AG04450 (cell line): ENCODE measurements around the gene CLCA2. TPM values are rescaled to one million over a fixed set of nuclear protein-coding genes. Genes with fewer than 3 reads are reported as not detected.

Source experiments
- CTCF ChIA-PET: fragments of 300-600, 350-600 bp; formaldehyde crosslinking; extraction: SDS; loops from one replicate; lab custom pipeline; 2022; ENCODE audit warnings: antibody characterized with exemption, inconsistent platforms; lab: Charles Lee
- POLR2A ChIA-PET: fragments of 350-600 bp; formaldehyde crosslinking; extraction: SDS; loops from one replicate; lab custom pipeline; 2021; ENCODE audit warnings: antibody characterized with exemption, inconsistent platforms; lab: Yijun Ruan, JAX
- DNase-seq: peaks from one replicate; pipeline ENCODE4 v3.0.0-alpha.2; 2011; ENCODE audit warnings: low read depth, low spot score
- H3K27ac ChIP-seq: one replicate; pipeline ENCODE4 v1.5.1; 2012; ENCODE audit warnings: low read depth, low read length, control low read depth
- H3K27me3 ChIP-seq: one replicate; pipeline ENCODE4 v1.6.0; 2012; ENCODE audit warnings: low read length; ENCODE audit not compliant: control insufficient read depth, insufficient read depth
- H3K4me3 ChIP-seq: 2 replicates; pipeline ENCODE4 v1.5.1; 2011; ENCODE audit warnings: mild to moderate bottlenecking, low read depth, low read length, control low read depth
- H3K9me3 ChIP-seq: 2 replicates; pipeline ENCODE4 v1.5.1; 2012; ENCODE audit warnings: low read length; ENCODE audit not compliant: control insufficient read depth, insufficient read depth
- CTCF ChIP-seq: IDR thresholded peaks from 2 replicates; pipeline ENCODE4 v1.5.1; 2011; ENCODE audit warnings: low read depth, low read length, control low read depth, inconsistent platforms
- polyA plus RNA-seq: library from polyadenylated mRNA; depleted of rRNA; stranded (reverse); fragments of >200 nt; gene quantifications from 2 replicates; pipeline ENCODE4 v1.2.3, GENCODE V29; 2011

The CLCA2 gene
- polyA plus RNA-seq, 1 experiment, result 0.60 TPM

- H3K4me3 ChIP-seq, result no peak within 1 kb of the TSS
- H3K9me3 ChIP-seq, result no peaks in the 10 kb centered on the region
- H3K27me3 ChIP-seq, result peaks cover 6% of the 10 kb centered on the region
- no peak for DNase-seq
- no peak within 1 kb of the TSS for H3K27ac ChIP-seq
- POLR2A ChIA-PET, result no interaction called here
- TF ChIP-seq CTCF, result no peak
- CTCF ChIA-PET, result no interaction called here
These were observed 44.6 kb downstream of the CLCA2 start, which contains the start of gene CLCA1 for GRCh38 chr1:86468501-86468977. Gene CLCA1, plus strand, starts transcription at chr1:86468927. Its CDS starts 45 bp downstream, at chr1:86468972.

- no peak overlapping the region for H3K4me3 ChIP-seq
- H3K9me3 ChIP-seq, result no peaks in the 10 kb centered on the region
- no peak overlapping the region for H3K27ac ChIP-seq
- no peak for DNase-seq
- ChIA-PET POLR2A (no interaction called here), CTCF (no interaction called here)
- peaks cover 6% of the 10 kb centered on the region for H3K27me3 ChIP-seq
- no peak for TF ChIP-seq CTCF
These were observed 46.9 kb downstream of the CLCA2 start for GRCh38 chr1:86470859-86471258.

- no peak for DNase-seq
- POLR2A ChIA-PET, result no interaction called here
- CTCF ChIA-PET, result no interaction called here
- H3K27ac ChIP-seq, result no peak overlapping the region
- H3K4me3 ChIP-seq, result no peak overlapping the region
- H3K9me3 ChIP-seq, result no peaks in the 10 kb centered on the region
- peaks cover 6% of the 10 kb centered on the region for H3K27me3 ChIP-seq
- TF ChIP-seq CTCF, result no peak
These were observed 47.3 kb downstream of the CLCA2 start for GRCh38 chr1:86471291-86471690.

GRCh38 chr1:86472152-86472551 is 48.2 kb downstream of the CLCA2 start:
- H3K27ac ChIP-seq, result no peak overlapping the region
- H3K27me3 ChIP-seq, result peaks cover 6% of the 10 kb centered on the region
- H3K4me3 ChIP-seq, result no peak overlapping the region
- POLR2A ChIA-PET, result no interaction called here
- no peaks in the 10 kb centered on the region for H3K9me3 ChIP-seq
- no peak for DNase-seq
- TF ChIP-seq CTCF, result no peak
- CTCF ChIA-PET, result interaction anchor here (0.9 to 3.8 kb wide), 7 partner anchors 11 to 613 kb away, joined by 3 to 29 read pairs (median 4); no protein-coding TSS in a partner anchor

- Histone ChIP-seq H3K4me3 (no peak overlapping the region), H3K27me3 (peaks cover 6% of the 10 kb centered on the region), H3K27ac (no peak overlapping the region), H3K9me3 (no peaks in the 10 kb centered on the region)
- ChIA-PET POLR2A (no interaction called here), CTCF (interaction anchor here (1.0 to 4.2 kb wide), 14 partner anchors 14 to 612 kb away, joined by 3 to 36 read pairs (median 8); no protein-coding TSS in a partner anchor)
- no peak for DNase-seq
- no peak for TF ChIP-seq CTCF
These were observed 48.8 kb downstream of the CLCA2 start for GRCh38 chr1:86472767-86473166.
